Endothelial cell of umbilical vein (primary cell): ENCODE measurements around the gene LGALS3. TPM values are rescaled to one million over a fixed set of nuclear protein-coding genes. Genes with fewer than 3 reads are reported as not detected.

Experiments used
- BruUV-seq: library from RNA; stranded (reverse); fragments of 400-500 nt; replicated peaks from 2 replicates; lab custom pipeline; 2021; lab: Mats Ljungman, UMichigan
- CTCF ChIA-PET: fragments of 300-600, 350-600 bp; sonication (Branson Sonifier 250); formaldehyde crosslinking; loops from one replicate; lab custom pipeline; 2021; ENCODE audit warnings: antibody characterized with exemption, inconsistent platforms; lab: Charles Lee
- POLR2A ChIA-PET: fragments of 300-600, 350-600 bp; sonication (Branson Sonifier 250); formaldehyde crosslinking; loops from one replicate; lab custom pipeline; 2021; ENCODE audit warnings: antibody characterized with exemption, inconsistent platforms; lab: Charles Lee
- DNase-seq: peaks from one replicate; pipeline ENCODE4 v3.0.0-alpha.2; 2011; ENCODE audit warnings: low read depth, low spot score
- FAIRE-seq: peaks from 2 replicates; lab custom pipeline; 2011; peaks lifted over from hg19 to GRCh38; lab: Jason Lieb, UNC
- H2AFZ ChIP-seq: 2 replicates; pipeline ENCODE4 v1.6.0; 2012; ENCODE audit warnings: low read depth, low read length, control low read depth, inconsistent platforms
- H3K27ac ChIP-seq: 2 replicates; pipeline ENCODE4 v1.5.1; 2011; ENCODE audit warnings: low read depth, mild to moderate bottlenecking, control low read depth, low read length, moderate library complexity; ENCODE audit not compliant: insufficient read depth
- H3K27me3 ChIP-seq, 2 experiments: 2 replicates each; pipeline versions ENCODE4 v1.6.0 to v1.6.1; 2011; ENCODE audit warnings: low read length in 2 of 2, mixed read lengths in 1 of 2; ENCODE audit not compliant: control insufficient read depth in 2 of 2, insufficient read depth in 2 of 2
- H3K36me3 ChIP-seq, 2 experiments: 2 replicates in 1 of 2; 3 replicates in 1 of 2; pipeline ENCODE4 v1.5.1; 2011; ENCODE audit warnings: low read length in 2 of 2, mild to moderate bottlenecking in 1 of 2, moderate library complexity in 1 of 2; ENCODE audit not compliant: control insufficient read depth in 2 of 2, insufficient read depth in 2 of 2; ENCODE audit errors: extremely low read depth in 1 of 2
- H3K4me1 ChIP-seq: 3 replicates; pipeline ENCODE4 v1.5.1; 2011; ENCODE audit warnings: mild to moderate bottlenecking, low read length; ENCODE audit not compliant: control insufficient read depth, insufficient read depth; ENCODE audit errors: extremely low read depth
- H3K4me2 ChIP-seq: 2 replicates; pipeline ENCODE4 v1.6.1; 2011; ENCODE audit warnings: low read length, control low read depth, mixed read lengths; ENCODE audit not compliant: insufficient read depth
- H3K4me3 ChIP-seq, 3 experiments: fragments of 200-600 bp in 1 of 3; sonication (generic), shearing (Covaris generic) in 1 of 3; replicated peaks in 1 of 3; 2 replicates each; pipeline ENCODE4 v1.5.1; 2011 to 2016; ENCODE audit warnings: control low read depth in 3 of 3, low read length in 3 of 3, mild to moderate bottlenecking in 2 of 3, inconsistent platforms in 1 of 3, low read depth in 1 of 3, moderate library complexity in 1 of 3; ENCODE audit not compliant: insufficient read depth in 1 of 3
- H3K79me2 ChIP-seq: 2 replicates; pipeline ENCODE4 v1.6.0; 2012; ENCODE audit warnings: low read length, inconsistent platforms; ENCODE audit not compliant: control insufficient read depth, insufficient read depth
- H3K9ac ChIP-seq: replicated peaks from 2 replicates; pipeline ENCODE3; 2011; ENCODE audit warnings: low read length, control low read depth; ENCODE audit not compliant: insufficient read depth; ENCODE audit errors: extremely low read depth
- H3K9me1 ChIP-seq: replicated peaks from 3 replicates; pipeline ENCODE4 v1.6.0; 2011; ENCODE audit warnings: mild to moderate bottlenecking, low read length; ENCODE audit not compliant: control insufficient read depth, insufficient read depth; ENCODE audit errors: extremely low read depth
- H3K9me3 ChIP-seq: replicated peaks from 2 replicates; pipeline ENCODE4 v1.5.1; 2012; ENCODE audit warnings: low read length, inconsistent platforms; ENCODE audit not compliant: control insufficient read depth, insufficient read depth
- H4K20me1 ChIP-seq: replicated peaks from 2 replicates; pipeline ENCODE3; 2011; ENCODE audit warnings: mild to moderate bottlenecking, low read length; ENCODE audit not compliant: control insufficient read depth, insufficient read depth; ENCODE audit errors: extremely low read depth
- CTCF ChIP-seq, 2 donors: IDR thresholded peaks; 1 replicate in 1 of 2; 2 replicates in 1 of 2; pipeline ENCODE4 v1.5.1; 2011; ENCODE audit warnings: low read length in 2 of 2, mild to moderate bottlenecking in 2 of 2, moderate library complexity in 2 of 2, control low read depth in 1 of 2, inconsistent platforms in 1 of 2, low read depth in 1 of 2; ENCODE audit not compliant: insufficient read depth in 1 of 2; ENCODE audit errors: extremely low read depth in 1 of 2
- EZH2 ChIP-seq: IDR thresholded peaks from 2 replicates; pipeline ENCODE4 v1.6.1; 2012; ENCODE audit warnings: borderline replicate concordance, low read depth, mild to moderate bottlenecking, moderate library complexity, low read length, inconsistent platforms; ENCODE audit not compliant: severe bottlenecking
- FOS ChIP-seq: IDR thresholded peaks from 2 replicates; pipeline ENCODE4 v1.6.1; 2011; ENCODE audit warnings: mild to moderate bottlenecking, low read length, moderate library complexity, borderline replicate concordance; ENCODE audit not compliant: insufficient read depth
- GATA2 ChIP-seq: IDR thresholded peaks from 2 replicates; pipeline ENCODE4 v1.7.0; 2011; ENCODE audit warnings: low read depth, mild to moderate bottlenecking, moderate library complexity, mixed read lengths, low read length; ENCODE audit not compliant: insufficient read length, insufficient read depth
- JUN ChIP-seq: IDR thresholded peaks from 2 replicates; pipeline ENCODE4 v1.6.1; 2011; ENCODE audit warnings: borderline replicate concordance, low read depth; ENCODE audit not compliant: insufficient read length, insufficient read depth
- MAX ChIP-seq: IDR thresholded peaks from 2 replicates; pipeline ENCODE4 v1.6.1; 2011; ENCODE audit not compliant: insufficient read depth, insufficient read length
- MYC ChIP-seq: IDR thresholded peaks from one replicate; pipeline ENCODE4 v1.6.1; 2011; ENCODE audit warnings: mild to moderate bottlenecking, low read depth, low read length
- POLR2A ChIP-seq: IDR thresholded peaks from 2 replicates; pipeline ENCODE4 v1.6.1; 2012; ENCODE audit warnings: low read depth, mild to moderate bottlenecking, control low read depth, low read length
- POLR2AphosphoS5 ChIP-seq: IDR thresholded peaks from 2 replicates; pipeline ENCODE4 v1.6.1; 2012; ENCODE audit warnings: low read depth, mild to moderate bottlenecking, control low read depth, low read length, moderate library complexity; ENCODE audit not compliant: insufficient read depth
- dilution Hi-C: fragments of 300-500 bp; cut with MboI; formaldehyde crosslinking; loops from one replicate; pipeline ENCODE4 v1.15.0; 2019; ENCODE audit warnings: low sequenced_read_pairs; ENCODE audit not compliant: extremely low pct_ligation_motif_present
- intact Hi-C: fragments of 100-400 bp; cut with micrococcal nuclease; formaldehyde crosslinking; loops from one replicate; pipeline ENCODE4 v1.10.0; 2022
- polyA plus RNA-seq, 4 experiments: library from polyadenylated mRNA; depleted of rRNA in 3 of 4; stranded (reverse) in 3 of 4; unstranded in 1 of 4; fragments of >200 nt; gene quantifications; 2 replicates each; pipeline versions ENCODE4 v1.2.1 to v1.2.3, GENCODE V29; 2011 to 2012; ENCODE audit warnings: missing spikeins in 1 of 4
- total RNA-seq: library from RNA; stranded (reverse); gene quantifications from 2 replicates; pipeline ENCODE4 v1.2.3, GENCODE V29; 2021

LGALS3 gene
- total and polyA plus RNA-seq, 2 donors (not counting 3 experiments of a cell fraction or from before 2014, with no cell fraction given) = 33.8 to 55.1 TPM

GRCh38 chr14:55188686-55189295 lies 59.7 kb downstream of the LGALS3 start:
- Histone ChIP-seq H3K9ac (peak overlapping the region; percentile 25), H2AFZ (no peak overlapping the region), H3K4me2 (peak overlapping the region; percentile 81), H3K27me3 (no peaks in the 10 kb centered on the region), H3K27ac (peak overlapping the region; percentile 54), H3K4me3 (peak overlapping the region in 2 of 3 experiments; percentile 40 to 80), H3K79me2 (peaks cover 71% of the 10 kb centered on the region), H3K36me3 (peaks cover 0 to 18% of the 10 kb centered on the region in 2 experiments), H3K9me3 (no peaks in the 10 kb centered on the region), H3K9me1 (no peaks in the 10 kb centered on the region), H4K20me1 (no peaks in the 10 kb centered on the region), H3K4me1 (peaks cover 28% of the 10 kb centered on the region)
- DNase-seq (peak; percentile 56), FAIRE-seq (peak; percentile 64)
- ChIA-PET CTCF (interaction anchor here (0.7 to 1.2 kb wide), 2 partner anchors 8 to 158 kb away, joined by 3 read pairs; no protein-coding TSS in a partner anchor), POLR2A (no interaction called here)
- dilution Hi-C loops (no loop called here), intact Hi-C loops (loop anchor here (2.0 kb wide), 1 partner anchor 748 kb away; the partner anchor contains the start of gene CNIH1)
- TF ChIP-seq EZH2 (no peak), CTCF (IDR thresholded peaks at IDR 0.05; ENCODE audit: extremely low read depth in 1 of 2, insufficient read depth in 1 of 2, low read depth in 1 of 2, low read length in 2 of 2) (no peak), MAX (no peak), MYC (no peak), FOS (peak; percentile 55), JUN (peak; percentile 16), POLR2AphosphoS5 (no peak), POLR2A (no peak), GATA2 (peak; percentile 23)
- BruUV-seq = no TSS peak
